NCI-H82 (cell line): ENCODE measurements around the gene SPAG8.

Experiments used
- DNase-seq: peaks from one replicate; lab custom pipeline; 2025; lab: John Stamatoyannopoulos, UW

SPAG8 gene

DNA sequence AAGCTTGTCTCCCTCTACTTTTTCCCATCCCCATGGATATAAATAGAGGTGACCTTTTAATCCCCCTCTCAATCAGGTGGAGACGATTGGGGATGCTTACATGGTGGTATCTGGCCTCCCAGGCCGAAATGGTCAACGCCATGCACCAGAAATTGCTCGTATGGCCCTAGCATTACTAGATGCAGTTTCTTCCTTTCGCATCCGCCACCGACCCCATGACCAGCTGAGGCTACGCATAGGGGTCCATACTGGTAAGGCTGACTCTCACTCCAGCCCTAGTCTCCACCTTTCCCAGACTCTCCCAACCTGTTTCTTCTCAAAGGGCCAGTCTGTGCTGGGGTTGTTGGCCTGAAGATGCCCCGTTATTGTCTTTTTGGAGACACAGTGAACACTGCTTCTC is 3.6 kb downstream of the SPAG8 start:
- no peak for DNase-seq

GRCh38 chr9:35806101-35806500 is 6.0 kb downstream of the SPAG8 start:
- DNase-seq, result no peak

GRCh38 chr9:35801328-35802128 is 10.5 kb downstream of the SPAG8 start:
- DNase-seq, result no peak

DNA sequence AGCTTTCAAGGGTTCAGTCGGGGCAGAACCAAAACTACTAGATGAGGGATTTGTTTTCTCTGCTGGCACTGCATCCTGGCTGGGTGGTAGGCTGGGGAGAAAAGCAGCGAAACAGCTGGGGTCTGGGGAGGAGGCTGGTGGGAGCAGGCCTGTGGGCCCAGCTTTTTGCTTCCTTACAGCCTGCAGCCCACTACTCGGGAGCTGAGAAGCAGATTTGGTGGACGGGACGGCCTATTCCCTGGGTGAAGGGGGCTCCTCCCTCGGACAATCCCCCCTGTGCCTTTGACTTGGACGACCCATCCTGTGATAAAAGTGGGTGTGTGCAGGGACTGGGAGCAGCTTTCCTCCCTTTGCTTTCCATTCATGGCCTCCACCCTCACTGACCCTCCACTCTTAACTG is 11.5 kb downstream of the SPAG8 start:
- DNase-seq, result no peak

DNA sequence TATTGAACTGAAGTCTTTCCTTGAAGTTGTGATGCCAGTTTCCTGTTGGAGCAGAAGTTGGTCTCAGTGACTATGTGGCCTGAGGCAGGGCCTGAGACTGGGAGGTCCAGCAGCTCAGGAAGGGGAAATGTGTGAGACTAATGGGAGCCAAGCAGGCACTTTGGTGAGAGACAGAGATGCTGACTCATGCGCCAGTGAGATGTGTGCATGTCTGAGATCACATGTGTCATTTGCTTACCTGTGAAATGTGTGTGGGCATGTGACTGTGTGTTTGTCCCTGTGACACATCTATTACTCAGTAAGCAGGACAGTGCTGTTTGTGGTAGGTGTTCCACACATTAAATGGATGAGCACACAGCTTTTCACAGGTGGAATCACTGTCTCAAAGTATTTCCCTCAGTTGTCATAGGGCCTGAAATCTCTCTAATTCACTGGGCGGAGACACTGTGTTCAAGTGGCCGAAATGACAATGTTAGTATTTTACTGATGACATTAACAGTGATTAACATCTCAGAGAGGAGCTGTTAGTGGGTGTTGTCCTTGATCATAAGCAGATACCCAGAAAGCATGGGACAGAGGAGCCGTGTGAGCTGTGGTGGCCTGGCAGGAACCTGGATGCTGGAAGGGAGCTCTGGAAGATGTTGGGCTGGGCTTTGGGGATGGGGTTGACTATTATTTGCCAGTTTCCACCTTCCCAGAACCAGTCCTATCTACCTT is 13.2 kb downstream of the SPAG8 start:
- DNase-seq, result no peak

- DNase-seq, result no peak
Measured at GRCh38 chr9:35797311-35798109, 14.6 kb downstream of the SPAG8 start.

GRCh38 chr9:35795695-35796094 is 16.4 kb downstream of the SPAG8 start:
- no peak for DNase-seq

- peak; percentile 80 for DNase-seq
Measured at GRCh38 chr9:35793461-35793860, 18.6 kb downstream of the SPAG8 start.

GRCh38 chr9:35792826-35793225 is 19.2 kb downstream of the SPAG8 start:
- DNase-seq, result no peak

DNA sequence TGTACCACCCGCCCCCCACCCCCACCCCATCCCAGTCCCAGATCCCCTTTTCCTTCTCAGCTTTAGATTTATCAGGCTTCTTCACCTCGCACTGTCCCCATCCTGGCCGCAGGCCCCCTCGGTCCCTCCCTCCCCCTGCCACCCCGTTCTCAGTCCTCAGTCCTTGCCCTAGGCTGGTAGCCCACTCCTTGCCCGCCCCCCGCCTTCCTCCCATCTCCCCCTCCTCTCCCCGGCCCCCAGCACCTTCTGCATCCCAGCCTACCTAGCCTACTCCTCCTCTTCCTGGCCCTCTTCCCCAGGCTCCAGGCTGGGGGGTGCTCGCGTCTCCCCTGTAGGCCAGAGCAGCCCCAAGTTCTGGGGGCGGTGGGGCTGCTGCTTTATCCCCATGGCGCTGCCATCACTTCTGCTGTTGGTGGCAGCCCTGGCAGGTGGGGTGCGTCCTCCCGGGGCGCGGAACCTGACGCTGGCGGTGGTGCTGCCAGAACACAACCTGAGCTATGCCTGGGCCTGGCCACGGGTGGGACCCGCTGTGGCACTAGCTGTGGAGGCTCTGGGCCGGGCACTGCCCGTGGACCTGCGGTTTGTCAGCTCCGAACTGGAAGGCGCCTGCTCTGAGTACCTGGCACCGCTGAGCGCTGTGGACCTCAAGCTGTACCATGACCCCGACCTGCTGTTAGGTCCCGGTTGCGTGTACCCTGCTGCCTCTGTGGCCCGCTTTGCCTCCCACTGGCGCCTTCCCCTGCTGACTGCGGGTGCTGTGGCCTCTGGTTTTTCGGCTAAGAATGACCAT is 19.8 kb downstream of the SPAG8 start:
- DNase-seq, result no peak

DNA sequence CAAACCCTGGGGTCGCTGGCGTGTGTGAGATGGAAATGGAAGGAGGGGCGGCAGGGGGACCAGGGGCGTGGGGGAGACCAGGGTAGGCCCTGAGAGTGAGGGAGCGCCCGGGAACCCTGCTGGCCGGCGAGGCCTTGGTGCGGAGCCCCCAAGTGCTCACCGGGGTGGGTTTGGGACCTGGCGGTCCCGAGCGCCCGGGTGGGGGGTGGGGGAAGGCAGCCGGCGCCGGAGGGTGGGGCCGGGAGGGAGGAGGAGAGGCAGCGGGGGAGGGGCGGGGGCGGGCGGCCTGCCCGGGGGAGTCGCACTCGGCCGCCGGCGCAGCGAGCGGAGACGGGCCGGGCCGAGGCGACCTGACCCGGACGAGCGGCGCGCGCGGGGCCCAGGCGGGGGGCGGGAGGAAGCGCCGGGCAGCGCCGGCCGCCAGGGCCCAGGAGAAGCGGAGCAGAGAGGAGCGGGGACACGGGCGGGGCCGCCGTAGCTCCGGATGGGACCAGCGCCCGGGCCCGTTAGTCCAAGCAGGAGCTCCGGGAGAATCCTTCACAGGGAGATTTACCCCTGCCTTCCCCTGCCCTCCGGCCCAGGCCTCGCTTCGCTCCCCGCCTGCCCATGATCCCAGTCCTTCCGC is 20.7 kb downstream of the SPAG8 start, which contains the start of gene NPR2:
Gene NPR2 (plus strand): TSS at position 295 of the 625 bp plus-strand sequence. CDS start 818 bp downstream, outside the sequence.
- peak; percentile 68 for DNase-seq

DNA sequence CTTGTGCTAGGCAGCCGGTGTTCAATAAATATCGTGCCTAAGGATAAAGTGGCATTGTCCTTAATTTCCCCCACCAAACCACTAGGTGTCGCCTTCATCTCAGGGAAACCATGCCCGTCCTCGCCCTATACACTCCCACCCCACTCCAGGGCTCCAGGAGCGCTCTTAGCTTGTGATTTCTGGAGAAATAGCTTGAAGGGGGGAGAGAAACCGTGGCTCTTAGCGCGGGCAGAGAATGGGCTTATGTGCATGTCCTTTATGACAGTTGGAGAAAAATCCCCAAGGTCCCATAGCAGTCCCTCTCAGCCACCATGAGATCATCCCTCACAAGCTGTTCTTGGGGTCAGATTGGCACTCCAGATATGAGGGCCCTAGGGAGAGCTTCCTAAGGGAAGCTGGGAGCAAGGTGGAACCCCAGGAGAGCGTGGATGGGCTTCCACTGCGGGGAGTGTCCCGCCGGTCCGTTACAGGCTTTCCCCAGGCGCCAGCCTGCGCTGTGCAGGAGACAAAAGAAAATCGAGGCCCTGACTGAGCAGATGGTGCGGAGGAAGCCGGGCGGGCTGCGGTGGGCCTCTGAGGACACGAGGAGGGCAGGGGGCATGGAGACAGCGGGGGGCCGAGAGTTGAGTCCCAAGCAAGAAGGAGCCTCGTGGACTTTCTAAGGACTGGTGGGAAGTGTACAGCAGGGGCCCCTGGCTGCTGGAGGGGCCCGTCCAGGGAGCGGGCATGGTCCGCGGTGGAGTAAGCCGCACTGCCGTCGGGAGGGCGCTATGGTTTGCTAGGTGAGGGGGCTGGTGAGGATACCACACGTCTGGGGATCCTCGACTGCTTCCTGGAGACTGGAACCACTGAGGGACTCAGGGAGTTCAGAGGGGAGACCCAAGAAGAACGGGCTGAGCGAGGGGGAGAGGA is 21.4 kb downstream of the SPAG8 start:
- DNase-seq, result peak; percentile 93

DNA sequence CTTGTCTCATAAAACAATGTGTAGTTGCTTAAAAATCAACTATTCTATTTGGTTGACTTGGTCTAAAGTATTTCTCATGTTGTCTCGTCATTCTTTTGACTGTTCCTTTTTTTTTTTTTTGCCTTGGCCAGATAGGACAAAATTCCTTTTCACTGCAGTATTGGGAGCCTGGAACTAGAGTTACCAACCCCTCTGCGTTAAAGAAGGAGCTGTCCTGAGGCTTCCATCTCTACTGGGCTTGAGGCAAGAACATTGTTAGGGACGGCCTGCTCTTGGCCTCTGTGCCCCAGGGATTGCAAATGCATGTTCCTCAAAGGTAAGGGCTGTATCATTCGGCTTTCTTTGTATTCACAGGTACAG is 22.1 kb downstream of the SPAG8 start:
- no peak for DNase-seq

GRCh38 chr9:35789541-35789940 is 22.5 kb downstream of the SPAG8 start:
- peak; percentile 7 for DNase-seq

GRCh38 chr9:35783418-35783817 is 28.6 kb downstream of the SPAG8 start:
- DNase-seq, result no peak

DNA sequence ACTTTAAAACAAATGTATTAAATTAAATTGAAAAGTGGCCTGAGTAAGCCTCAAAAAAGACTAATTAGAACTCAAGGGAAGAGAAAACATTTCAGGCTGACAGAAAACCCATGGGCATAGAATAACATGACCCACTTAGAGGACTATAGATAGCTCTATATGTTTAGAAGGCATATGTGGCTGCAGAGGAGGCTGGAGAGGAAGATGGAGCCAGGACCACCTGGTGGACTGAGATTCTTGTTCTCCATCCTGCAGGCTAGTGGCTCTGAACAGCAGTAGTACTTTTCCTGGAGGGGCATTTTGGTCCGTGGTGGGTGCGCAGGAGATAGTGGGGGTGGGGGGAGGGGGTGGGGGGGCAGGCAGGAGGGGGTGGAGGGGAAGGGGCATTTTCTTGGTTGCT is 31.0 kb downstream of the SPAG8 start:
- DNase-seq, result no peak

DNA sequence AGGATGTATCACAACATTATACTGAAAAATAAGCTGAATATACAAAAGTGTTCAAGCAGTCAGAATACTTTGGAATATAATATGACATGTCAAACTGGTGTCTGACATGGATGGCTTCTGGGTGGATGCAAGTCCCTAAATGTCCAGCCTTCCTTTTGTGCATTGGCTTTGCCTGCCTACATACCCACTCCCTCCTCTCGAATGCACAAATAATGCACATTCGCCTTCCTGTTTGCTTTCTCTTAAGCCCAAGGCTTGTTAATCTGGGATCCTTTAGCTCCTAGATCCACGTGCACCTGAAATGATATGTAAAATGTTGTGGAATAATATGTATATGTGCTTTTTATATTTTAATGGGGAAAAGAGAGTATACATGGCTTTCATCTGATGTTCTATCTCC is 33.6 kb downstream of the SPAG8 start:
- no peak for DNase-seq

DNA sequence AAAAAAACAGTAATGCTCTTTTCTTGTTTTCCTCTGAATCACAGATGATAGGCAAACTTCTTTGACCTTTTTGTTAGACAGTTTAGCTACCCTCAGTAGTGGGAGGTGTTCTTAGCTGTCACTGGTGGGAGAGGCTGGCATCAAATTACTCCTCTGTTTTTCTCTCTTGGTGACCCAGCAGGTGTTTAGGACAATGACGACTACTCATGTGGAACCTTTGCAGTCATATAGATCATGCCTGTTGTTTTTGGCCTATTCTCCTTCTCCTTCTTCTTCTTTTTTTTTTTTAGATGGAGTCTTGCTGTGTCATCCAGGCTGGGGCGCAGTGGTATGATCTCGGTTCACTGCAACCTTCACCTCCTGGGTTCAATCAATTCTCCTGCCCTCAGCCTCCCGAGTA is 36.0 kb downstream of the SPAG8 start:
- peak; percentile 7 for DNase-seq

GRCh38 chr9:35774907-35775635 is 37.0 kb downstream of the SPAG8 start:
- peak; percentile 36 for DNase-seq

- DNase-seq, result no peak
Measured at GRCh38 chr9:35771943-35772342, 40.1 kb downstream of the SPAG8 start.
